ENCODE results near the gene SPX.

SPX gene

GRCh38 chr12:21539797-21540196 is 13.7 kb downstream of the SPX start:
- DNase-seq = peak in 1 of 2 experiments; percentile 57

DNA sequence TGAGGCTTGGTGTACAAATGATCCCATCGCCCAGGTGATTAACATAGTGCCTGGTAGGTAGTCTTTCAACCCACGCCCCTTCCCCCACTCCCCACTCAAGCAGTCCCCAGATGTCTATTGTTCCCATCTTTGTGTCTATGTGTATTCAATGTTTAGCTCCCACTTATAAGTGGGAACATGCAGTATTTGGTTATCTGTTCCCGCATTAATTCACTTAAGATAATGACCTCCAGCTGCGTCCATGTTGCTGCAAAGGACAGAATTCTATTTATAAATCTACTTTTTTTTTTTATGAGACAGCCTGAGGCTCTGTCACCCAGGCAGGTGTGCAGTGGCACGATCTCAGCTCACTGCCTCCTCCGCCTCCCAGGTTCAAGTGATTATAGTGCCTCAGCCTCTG is 15.7 kb downstream of the SPX start:
- DNase-seq = peak in 1 of 2 experiments; percentile 36

- no peak for DNase-seq
Observed at GRCh38 chr12:21542403-21542802, 16.3 kb downstream of the SPX start.

DNA sequence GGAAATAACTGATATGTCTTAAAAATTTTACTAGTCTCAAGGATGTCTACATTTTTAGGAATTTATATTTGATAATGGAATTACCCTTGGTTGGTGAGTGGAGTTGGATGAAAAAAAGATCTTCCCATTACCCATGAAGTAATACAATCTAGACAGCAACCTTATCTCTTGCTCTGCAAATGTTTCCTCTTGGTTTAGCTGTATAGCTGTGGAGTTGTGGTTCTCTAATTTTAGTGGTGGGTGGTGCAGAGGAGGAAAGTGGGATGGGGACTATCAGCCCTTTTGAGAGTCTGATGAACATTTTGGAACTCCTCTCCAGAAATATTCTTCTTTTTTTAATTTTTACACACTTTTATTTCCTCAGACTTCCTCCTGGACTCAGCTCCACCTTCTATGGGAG is 17.1 kb downstream of the SPX start:
- no peak for DNase-seq

- no peak for DNase-seq
Observed at GRCh38 chr12:21545557-21545956, 19.5 kb downstream of the SPX start.

GRCh38 chr12:21546716-21547115 is 20.6 kb downstream of the SPX start:
- DNase-seq = no peak

DNA sequence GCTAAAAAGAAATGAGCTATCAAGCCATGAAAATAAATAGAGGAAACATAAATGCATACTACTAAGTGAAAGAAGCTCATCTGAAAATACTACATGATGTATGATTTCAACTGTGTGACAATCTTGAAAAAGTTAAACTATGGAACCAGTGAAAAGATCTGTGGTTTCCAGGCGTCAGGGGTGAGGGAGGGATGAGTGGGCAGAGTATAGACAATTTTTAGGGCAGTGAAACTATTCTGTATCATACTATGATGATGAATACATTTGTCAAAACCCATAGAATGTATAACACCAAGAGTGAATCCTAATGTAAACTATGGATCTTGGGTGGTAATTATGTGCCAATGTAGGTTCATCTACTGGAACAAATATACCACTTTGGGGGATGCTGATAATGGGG is 21.3 kb downstream of the SPX start:
- no peak for DNase-seq

- DNase-seq = no peak
Observed at GRCh38 chr12:21551841-21552465, 25.9 kb downstream of the SPX start.

DNA sequence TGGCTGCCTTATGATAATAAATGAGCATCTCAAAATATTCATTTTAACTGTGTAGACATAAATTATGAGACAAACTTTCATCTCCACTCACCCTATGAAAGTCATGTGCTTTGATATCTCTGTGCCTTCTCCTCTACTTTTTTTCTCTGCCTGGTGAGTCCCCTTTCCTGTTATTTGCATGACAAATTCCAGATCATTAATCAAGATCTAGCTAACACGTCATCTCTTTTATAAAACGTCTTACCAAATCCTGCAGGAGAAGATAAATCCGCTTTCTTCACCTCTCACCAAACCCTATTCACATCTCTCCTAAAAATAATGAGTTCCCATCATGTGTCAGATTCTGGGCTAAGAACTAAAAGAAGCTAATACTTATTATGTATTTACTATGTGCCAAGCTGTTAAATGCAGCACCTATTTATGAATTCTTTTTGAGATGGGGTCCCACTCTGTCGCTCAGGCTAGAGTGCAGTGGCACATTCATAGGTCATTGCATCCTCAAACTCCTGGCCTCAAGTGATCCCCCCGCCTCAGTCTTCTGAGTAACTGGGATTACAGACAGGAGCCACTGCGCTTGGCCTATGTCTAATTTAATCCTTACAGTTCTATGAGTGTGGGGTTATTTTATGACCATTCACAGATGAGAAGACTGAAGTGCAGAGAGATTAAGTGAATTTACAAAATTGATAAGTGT is 26.7 kb downstream of the SPX start:
- no peak for DNase-seq

- no peak for DNase-seq
Observed at GRCh38 chr12:21553329-21553675, 27.2 kb downstream of the SPX start.

GRCh38 chr12:21558100-21558679 is 32.1 kb downstream of the SPX start:
- no peak for DNase-seq

- peak in 1 of 2 experiments; percentile 6 for DNase-seq
Observed at GRCh38 chr12:21559855-21560569, 33.9 kb downstream of the SPX start.

GRCh38 chr12:21561158-21561557 is 35.1 kb downstream of the SPX start:
- DNase-seq = no peak

- no peak for DNase-seq
Observed at GRCh38 chr12:21562859-21563258, 36.8 kb downstream of the SPX start.

GRCh38 chr12:21566223-21566906 is 40.3 kb downstream of the SPX start:
- no peak for DNase-seq

DNA sequence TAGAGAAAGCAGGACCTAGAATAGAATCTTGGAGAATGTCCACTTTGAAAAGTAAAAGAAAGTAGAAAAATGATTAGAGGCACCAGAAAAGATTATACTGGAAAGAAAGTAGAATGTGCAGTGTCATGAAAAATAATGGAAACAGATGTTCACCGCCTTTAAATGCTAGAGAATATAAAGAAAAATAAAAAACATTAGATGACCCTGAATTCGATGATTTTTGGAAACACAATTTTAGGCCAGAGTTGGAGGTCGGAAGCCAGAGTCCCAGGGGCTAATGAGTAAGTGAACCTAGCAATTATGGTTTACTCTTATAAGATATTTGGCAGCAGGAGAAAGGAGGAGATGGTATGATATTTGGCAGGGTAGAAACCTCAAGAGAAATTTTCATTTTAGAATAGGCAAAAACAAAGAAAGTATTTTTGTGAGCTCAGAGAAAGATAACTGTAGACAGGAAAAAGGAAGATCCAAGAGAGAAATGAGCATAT is 40.9 kb downstream of the SPX start:
- no peak for DNase-seq

DNA sequence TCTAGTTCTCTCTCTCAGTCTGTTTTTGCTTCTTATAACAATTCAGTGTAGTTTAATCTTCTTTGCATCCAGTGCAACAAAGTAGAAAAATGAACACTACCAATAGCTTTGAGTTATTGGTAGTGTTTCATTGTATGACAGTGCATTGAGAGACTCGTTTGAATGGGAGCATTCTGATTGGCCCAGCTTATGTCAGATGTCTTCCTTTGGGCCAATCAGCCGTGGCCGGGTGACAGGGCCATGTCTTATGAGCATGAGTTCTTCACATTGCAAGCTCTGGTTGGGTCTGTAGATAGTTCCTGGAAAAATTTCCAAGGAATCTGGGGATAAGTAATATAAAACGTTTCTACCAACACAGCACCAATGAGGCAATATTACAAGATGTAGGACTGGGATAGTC is 42.0 kb downstream of the SPX start:
- DNase-seq = no peak

- no peak for DNase-seq
Observed at GRCh38 chr12:21571046-21571445, 45.0 kb downstream of the SPX start.

DNA sequence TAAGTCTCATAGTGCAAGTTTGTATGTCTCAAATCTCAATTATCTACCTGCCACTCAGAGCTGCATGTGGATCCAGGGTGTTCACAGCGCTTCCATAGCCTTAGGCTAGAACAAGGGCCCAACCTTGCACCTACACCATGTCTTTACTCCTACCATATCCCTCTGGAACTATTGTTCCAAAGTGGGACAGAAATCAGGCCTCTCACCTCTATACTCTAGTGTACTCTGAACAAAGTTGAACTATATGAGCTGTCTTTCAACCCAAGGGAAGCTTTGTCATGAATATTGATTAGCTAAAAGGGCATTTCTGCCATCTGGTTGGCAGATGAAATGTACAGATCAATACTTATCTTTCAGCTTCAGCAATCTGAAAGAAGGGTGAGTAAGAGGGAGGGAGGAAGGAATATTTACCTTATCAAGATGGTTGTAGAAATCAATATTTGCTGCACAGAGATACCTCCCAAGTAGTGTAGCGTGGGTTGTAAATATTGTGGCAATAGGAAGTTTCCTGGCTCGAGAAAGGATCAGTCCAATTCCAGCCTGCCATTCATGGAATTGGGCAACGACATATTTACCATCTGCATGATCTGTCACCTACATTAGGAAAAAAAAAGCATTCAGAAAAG is 47.8 kb downstream of the SPX start:
- DNase-seq = no peak

DNA sequence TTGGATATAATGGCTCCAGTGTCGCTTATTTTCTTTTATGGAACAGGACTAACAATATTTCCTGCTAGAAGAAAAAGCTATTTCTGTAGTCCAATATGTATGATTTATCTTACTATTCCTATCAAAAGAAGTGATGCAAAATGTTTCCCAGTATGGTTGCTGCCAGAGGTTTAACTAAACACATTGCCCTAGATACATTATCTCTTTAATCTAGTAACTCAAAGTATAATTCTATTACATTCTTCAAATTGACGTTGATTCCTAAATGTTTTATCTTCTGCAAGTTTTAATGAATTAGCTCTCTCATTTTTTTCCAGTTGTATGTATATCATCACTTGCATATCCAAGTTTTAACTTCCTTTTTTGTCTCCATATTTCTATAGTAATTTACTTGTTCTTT is 50.3 kb downstream of the SPX start:
- DNase-seq = no peak

DNA sequence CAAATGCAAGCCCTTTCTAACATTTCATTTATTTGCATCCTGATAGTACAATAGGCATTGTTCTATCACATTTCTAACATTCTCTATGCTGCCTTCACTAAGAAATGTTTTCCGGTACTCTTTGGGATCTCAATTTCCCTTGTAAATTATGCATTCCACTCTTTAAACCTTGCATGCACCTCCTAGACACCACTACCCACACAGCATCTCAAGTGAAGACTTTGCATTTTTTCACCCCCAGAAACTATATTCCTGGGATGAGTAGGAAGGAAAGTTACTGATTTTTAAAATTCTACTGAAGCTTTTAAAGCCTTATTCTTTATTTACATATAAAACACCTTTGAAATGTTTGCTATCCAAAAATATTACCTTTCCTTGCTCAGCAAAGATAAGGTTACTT is 51.4 kb downstream of the SPX start:
- no peak for DNase-seq

GRCh38 chr12:21580748-21581516 is 54.8 kb downstream of the SPX start:
- no peak for DNase-seq
